Neural cell (in vitro differentiated cells): ENCODE measurements around the gene APIP. TPM values are rescaled to one million over a fixed set of nuclear protein-coding genes. Genes with fewer than 3 reads are reported as not detected.

Source experiments
- H2AFZ ChIP-seq: fragments of 200-600, 300-800 bp; sonication (generic), shearing (Covaris generic); 2 replicates; pipeline ENCODE4 v1.6.0; 2014; ENCODE audit warnings: low read depth, mild to moderate bottlenecking, antibody characterized with exemption, low read length, moderate library complexity
- H3F3A ChIP-seq: fragments of 200-600 bp; shearing (Covaris generic); 2 replicates; pipeline ENCODE4 v1.6.1; 2016; ENCODE audit warnings: mild to moderate bottlenecking, moderate library complexity, mixed read lengths, antibody characterized with exemption, low read length; ENCODE audit not compliant: insufficient read depth, poor library complexity, severe bottlenecking
- H3K27ac ChIP-seq: fragments of 200-600, 300-800 bp; sonication (generic), shearing (Covaris generic); 2 replicates; pipeline ENCODE4 v1.5.1; 2014; ENCODE audit warnings: mild to moderate bottlenecking, low read length, moderate library complexity
- H3K27me3 ChIP-seq: fragments of 300-800, 200-600 bp; sonication (generic), shearing (Covaris generic); 2 replicates; pipeline ENCODE4 v1.6.0; 2014; ENCODE audit warnings: mild to moderate bottlenecking, low read depth, low read length, moderate library complexity; ENCODE audit not compliant: insufficient read depth
- H3K36me3 ChIP-seq: fragments of 300-800, 200-600 bp; sonication (generic), shearing (Covaris generic); 2 replicates; pipeline ENCODE4 v1.5.1; 2014; ENCODE audit warnings: mild to moderate bottlenecking, antibody characterized with exemption, low read length, moderate library complexity; ENCODE audit not compliant: insufficient read depth
- H3K4me2 ChIP-seq: fragments of 300-800, 200-600 bp; sonication (generic), shearing (Covaris generic); 2 replicates; pipeline ENCODE4 v1.6.0; 2014; ENCODE audit warnings: mild to moderate bottlenecking, low read length
- H3K4me3 ChIP-seq: fragments of 300-800, 200-600 bp; sonication (generic), shearing (Covaris generic); 2 replicates; pipeline ENCODE4 v1.5.1; 2014; ENCODE audit warnings: mild to moderate bottlenecking, low read length, moderate library complexity
- H3K79me2 ChIP-seq: fragments of 200-600 bp; shearing (Covaris generic); replicated peaks from 2 replicates; pipeline ENCODE4 v1.6.0; 2014; ENCODE audit warnings: mild to moderate bottlenecking, low read length, moderate library complexity; ENCODE audit not compliant: insufficient read depth
- H3K9ac ChIP-seq: fragments of 300-800, 200-600 bp; sonication (generic), shearing (Covaris generic); 2 replicates; pipeline ENCODE4 v1.6.1; 2016; ENCODE audit warnings: mild to moderate bottlenecking, low read length, mixed read lengths
- H3K9me2 ChIP-seq: fragments of 200-600 bp; shearing (Covaris generic); 2 replicates; pipeline ENCODE4 v1.6.1; 2016; ENCODE audit warnings: mild to moderate bottlenecking, low read length, mixed read lengths; ENCODE audit not compliant: insufficient read depth
- H3K9me3 ChIP-seq: fragments of 200-600, 300-800 bp; sonication (generic), shearing (Covaris generic); 2 replicates; pipeline ENCODE4 v1.6.1; 2016; ENCODE audit warnings: mild to moderate bottlenecking, mixed run types, low read length, moderate library complexity, mixed read lengths
- H4K20me1 ChIP-seq: fragments of 200-600 bp; shearing (Covaris generic); 2 replicates; pipeline ENCODE4 v1.6.1; 2016; ENCODE audit warnings: mild to moderate bottlenecking, mixed run types; ENCODE audit not compliant: insufficient read depth
- CTCF ChIP-seq: fragments of 450-650 bp; IDR thresholded peaks from 2 replicates; pipeline ENCODE4 v1.5.1; 2014; ENCODE audit warnings: antibody characterized with exemption, mild to moderate bottlenecking, moderate library complexity; ENCODE audit not compliant: poor library complexity, severe bottlenecking
- EP300 ChIP-seq: fragments of 450-650 bp; conservative IDR thresholded peaks from 2 replicates; pipeline ENCODE4 v1.6.1; 2014; ENCODE audit warnings: antibody characterized with exemption, mild to moderate bottlenecking, moderate library complexity; ENCODE audit not compliant: poor library complexity, severe bottlenecking
- EZH2 ChIP-seq: fragments of 200-600, 300-800 bp; shearing (Covaris generic), sonication (generic); IDR thresholded peaks from 2 replicates; pipeline ENCODE4 v1.6.1; 2014; ENCODE audit warnings: antibody characterized with exemption, low read length, borderline replicate concordance, mild to moderate bottlenecking; ENCODE audit not compliant: insufficient read depth, poor library complexity, severe bottlenecking
- MXI1 ChIP-seq: fragments of 450-650 bp; conservative IDR thresholded peaks from 2 replicates; pipeline ENCODE4 v1.6.1; 2014; ENCODE audit warnings: antibody characterized with exemption, mild to moderate bottlenecking; ENCODE audit not compliant: poor library complexity, severe bottlenecking
- POLR2AphosphoS5 ChIP-seq: IDR thresholded peaks from 2 replicates; pipeline ENCODE4 v1.6.1; 2012
- RAD21 ChIP-seq: fragments of 450-650 bp; conservative IDR thresholded peaks from 2 replicates; pipeline ENCODE4 v1.6.1; 2014; ENCODE audit warnings: antibody characterized with exemption, mild to moderate bottlenecking, moderate library complexity
- SMC3 ChIP-seq: fragments of 450-650 bp; conservative IDR thresholded peaks from 2 replicates; pipeline ENCODE4 v1.6.1; 2014; ENCODE audit warnings: antibody characterized with exemption, mild to moderate bottlenecking, moderate library complexity; ENCODE audit not compliant: poor library complexity
- TAF1 ChIP-seq: IDR thresholded peaks from 2 replicates; pipeline ENCODE4 v1.6.1; 2012; ENCODE audit warnings: low read depth
- polyA plus RNA-seq: library from polyadenylated mRNA; depleted of rRNA; stranded (reverse); fragments of >200 nt; gene quantifications from 2 replicates; pipeline ENCODE4 v1.2.3, GENCODE V29; 2014
- TF ChIP-seq, protein P1 (sequence below): IDR thresholded peaks from 2 replicates; pipeline ENCODE4 v1.6.1; 2012; ENCODE audit warnings: borderline replicate concordance

Gene APIP
- polyA plus RNA-seq, 1 donor from 2014 or later: 45.9 TPM

GRCh38 chr11:34855754-34856095, 60.5 kb downstream of the APIP start:
- H3K27me3 ChIP-seq: no peaks in the 10 kb centered on the region
- no peak overlapping the region for H3K9ac ChIP-seq
- no peak overlapping the region for H3K4me3 ChIP-seq
- H3K4me2 ChIP-seq: no peak overlapping the region
- H3K36me3 ChIP-seq: no peaks in the 10 kb centered on the region
- H3K9me3 ChIP-seq: no peaks in the 10 kb centered on the region
- TF ChIP-seq RAD21: no peak
- TF ChIP-seq TAF1: no peak
- no peak for TF ChIP-seq SMC3
- TF ChIP-seq POLR2AphosphoS5: no peak
- no peak for TF ChIP-seq EP300
- TF ChIP-seq, protein P1, sequence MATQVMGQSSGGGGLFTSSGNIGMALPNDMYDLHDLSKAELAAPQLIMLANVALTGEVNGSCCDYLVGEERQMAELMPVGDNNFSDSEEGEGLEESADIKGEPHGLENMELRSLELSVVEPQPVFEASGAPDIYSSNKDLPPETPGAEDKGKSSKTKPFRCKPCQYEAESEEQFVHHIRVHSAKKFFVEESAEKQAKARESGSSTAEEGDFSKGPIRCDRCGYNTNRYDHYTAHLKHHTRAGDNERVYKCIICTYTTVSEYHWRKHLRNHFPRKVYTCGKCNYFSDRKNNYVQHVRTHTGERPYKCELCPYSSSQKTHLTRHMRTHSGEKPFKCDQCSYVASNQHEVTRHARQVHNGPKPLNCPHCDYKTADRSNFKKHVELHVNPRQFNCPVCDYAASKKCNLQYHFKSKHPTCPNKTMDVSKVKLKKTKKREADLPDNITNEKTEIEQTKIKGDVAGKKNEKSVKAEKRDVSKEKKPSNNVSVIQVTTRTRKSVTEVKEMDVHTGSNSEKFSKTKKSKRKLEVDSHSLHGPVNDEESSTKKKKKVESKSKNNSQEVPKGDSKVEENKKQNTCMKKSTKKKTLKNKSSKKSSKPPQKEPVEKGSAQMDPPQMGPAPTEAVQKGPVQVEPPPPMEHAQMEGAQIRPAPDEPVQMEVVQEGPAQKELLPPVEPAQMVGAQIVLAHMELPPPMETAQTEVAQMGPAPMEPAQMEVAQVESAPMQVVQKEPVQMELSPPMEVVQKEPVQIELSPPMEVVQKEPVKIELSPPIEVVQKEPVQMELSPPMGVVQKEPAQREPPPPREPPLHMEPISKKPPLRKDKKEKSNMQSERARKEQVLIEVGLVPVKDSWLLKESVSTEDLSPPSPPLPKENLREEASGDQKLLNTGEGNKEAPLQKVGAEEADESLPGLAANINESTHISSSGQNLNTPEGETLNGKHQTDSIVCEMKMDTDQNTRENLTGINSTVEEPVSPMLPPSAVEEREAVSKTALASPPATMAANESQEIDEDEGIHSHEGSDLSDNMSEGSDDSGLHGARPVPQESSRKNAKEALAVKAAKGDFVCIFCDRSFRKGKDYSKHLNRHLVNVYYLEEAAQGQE: no peak
- no peak for TF ChIP-seq CTCF
- no peak for TF ChIP-seq EZH2
- no peak for TF ChIP-seq MXI1
- H2AFZ ChIP-seq: no peak overlapping the region
- no peaks in the 10 kb centered on the region for H3K79me2 ChIP-seq
- no peaks in the 10 kb centered on the region for H3F3A ChIP-seq
- no peaks in the 10 kb centered on the region for H4K20me1 ChIP-seq
- no peak overlapping the region for H3K27ac ChIP-seq
- no peaks in the 10 kb centered on the region for H3K9me2 ChIP-seq

- Histone ChIP-seq H3K27ac (no peak overlapping the region), H3K9me2 (no peaks in the 10 kb centered on the region), H3K36me3 (no peaks in the 10 kb centered on the region), H2AFZ (no peak overlapping the region), H3K9me3 (no peaks in the 10 kb centered on the region), H3K79me2 (no peaks in the 10 kb centered on the region), H4K20me1 (no peaks in the 10 kb centered on the region), H3K4me3 (no peak overlapping the region), H3K27me3 (no peaks in the 10 kb centered on the region), H3F3A (no peaks in the 10 kb centered on the region), H3K4me2 (no peak overlapping the region), H3K9ac (no peak overlapping the region)
- TF ChIP-seq POLR2AphosphoS5: no peak
These were observed 61.0 kb downstream of the APIP start for GRCh38 chr11:34855021-34855753.

DNA sequence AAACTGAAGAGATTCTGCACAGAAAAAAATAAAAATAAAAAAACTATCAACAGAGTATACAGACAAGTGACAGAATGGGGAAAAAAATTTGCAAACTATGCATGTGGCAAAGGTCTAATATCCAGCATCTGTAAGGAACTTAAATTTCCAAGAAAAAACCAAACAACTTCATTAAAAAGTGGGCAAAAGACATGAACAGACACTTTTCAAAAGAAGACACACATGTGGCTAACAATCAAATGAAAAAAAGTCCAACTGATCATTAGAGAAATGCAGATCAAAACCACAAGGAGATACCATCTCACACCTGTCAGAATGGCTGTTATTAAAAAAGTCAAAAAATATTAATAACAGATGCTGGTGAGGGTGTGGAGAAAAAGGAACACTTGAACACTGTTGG, 64.3 kb downstream of the APIP start:
- H2AFZ ChIP-seq: no peak overlapping the region
- H3K4me2 ChIP-seq: no peak overlapping the region
- H3K9ac ChIP-seq: no peak overlapping the region
- no peaks in the 10 kb centered on the region for H4K20me1 ChIP-seq
- H3K4me3 ChIP-seq: no peak overlapping the region
- no peaks in the 10 kb centered on the region for H3F3A ChIP-seq
- no peaks in the 10 kb centered on the region for H3K79me2 ChIP-seq
- H3K9me2 ChIP-seq: no peaks in the 10 kb centered on the region
- no peaks in the 10 kb centered on the region for H3K27me3 ChIP-seq
- no peak overlapping the region for H3K27ac ChIP-seq
- no peak for TF ChIP-seq CTCF
- TF ChIP-seq EZH2: no peak
- TF ChIP-seq MXI1: no peak
- TF ChIP-seq TAF1: no peak
- no peaks in the 10 kb centered on the region for H3K36me3 ChIP-seq
- H3K9me3 ChIP-seq: no peaks in the 10 kb centered on the region
